GM21619 (cell line): ENCODE data around the gene NCOA7.
A peak's percentile ranks its signal among the peaks of the same experiment; 100 is the strongest.

Experiments
- ATAC-seq: cut with Tn5 transposase; IDR thresholded peaks from one replicate; pipeline ENCODE4 v1.9.1; 2021; ENCODE audit not compliant: unreplicated experiment

The NCOA7 gene

GRCh38 chr6:125790358-125791150, at the start of gene NCOA7:
NCOA7 (plus strand) TSS chr6:125790960; CDS start chr6:125815355, 24,395 bp downstream.
- ATAC-seq: peak; percentile 70

GRCh38 chr6:125741336-125741735, 49.4 kb upstream of the NCOA7 start:
- ATAC-seq: no peak

GRCh38 chr6:125742024-125742423, 48.7 kb upstream of the NCOA7 start:
- ATAC-seq: no peak

DNA sequence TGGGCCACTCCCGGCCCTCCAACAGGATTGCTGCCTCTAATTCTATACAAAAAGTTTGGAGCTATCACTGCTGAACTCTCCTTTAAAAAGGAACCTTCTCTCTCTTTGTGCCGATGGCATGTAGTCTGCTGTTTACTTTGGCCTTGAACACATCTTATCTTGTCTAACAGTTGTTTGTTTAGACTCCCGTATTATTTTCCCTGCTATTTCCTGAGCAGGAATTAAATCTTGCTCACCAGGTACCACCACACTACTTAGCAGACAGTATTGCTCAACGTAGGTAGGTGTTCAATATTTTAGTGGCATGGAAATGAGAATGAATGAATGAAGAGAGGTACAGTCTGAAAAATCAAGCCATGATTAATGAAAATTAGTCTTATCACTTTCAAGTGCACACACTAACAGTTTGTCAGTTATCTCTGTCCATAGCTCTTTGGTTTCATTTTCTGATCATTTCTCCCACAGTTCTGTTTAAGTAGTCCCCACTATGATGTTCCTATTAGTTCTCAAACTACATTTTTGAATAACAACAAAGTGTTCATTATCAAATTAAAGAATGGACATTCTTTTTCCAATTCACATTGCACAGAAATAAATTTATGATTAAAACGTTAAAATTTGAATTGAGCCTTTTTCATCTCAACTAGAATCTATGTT, 48.2 kb upstream of the NCOA7 start:
- no peak for ATAC-seq

DNA sequence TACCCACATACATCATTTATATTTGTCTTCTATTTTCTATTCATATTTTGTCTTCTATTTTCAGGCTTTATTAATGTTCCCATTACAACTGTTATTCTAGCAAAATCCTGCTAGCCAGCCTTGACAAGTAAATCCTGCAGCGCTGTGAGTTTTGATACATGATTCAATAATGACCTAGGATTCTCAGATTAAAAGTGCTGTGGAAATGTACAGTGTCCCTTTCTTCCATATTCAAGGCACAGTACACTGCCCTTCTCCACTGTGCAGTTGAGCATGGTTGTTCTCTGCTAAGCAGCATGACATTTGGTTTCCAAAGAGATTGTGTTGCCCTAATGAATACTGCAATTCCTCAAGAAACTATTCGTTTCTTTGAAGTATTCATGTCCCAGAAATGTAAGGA, 47.2 kb upstream of the NCOA7 start:
- no peak for ATAC-seq

DNA sequence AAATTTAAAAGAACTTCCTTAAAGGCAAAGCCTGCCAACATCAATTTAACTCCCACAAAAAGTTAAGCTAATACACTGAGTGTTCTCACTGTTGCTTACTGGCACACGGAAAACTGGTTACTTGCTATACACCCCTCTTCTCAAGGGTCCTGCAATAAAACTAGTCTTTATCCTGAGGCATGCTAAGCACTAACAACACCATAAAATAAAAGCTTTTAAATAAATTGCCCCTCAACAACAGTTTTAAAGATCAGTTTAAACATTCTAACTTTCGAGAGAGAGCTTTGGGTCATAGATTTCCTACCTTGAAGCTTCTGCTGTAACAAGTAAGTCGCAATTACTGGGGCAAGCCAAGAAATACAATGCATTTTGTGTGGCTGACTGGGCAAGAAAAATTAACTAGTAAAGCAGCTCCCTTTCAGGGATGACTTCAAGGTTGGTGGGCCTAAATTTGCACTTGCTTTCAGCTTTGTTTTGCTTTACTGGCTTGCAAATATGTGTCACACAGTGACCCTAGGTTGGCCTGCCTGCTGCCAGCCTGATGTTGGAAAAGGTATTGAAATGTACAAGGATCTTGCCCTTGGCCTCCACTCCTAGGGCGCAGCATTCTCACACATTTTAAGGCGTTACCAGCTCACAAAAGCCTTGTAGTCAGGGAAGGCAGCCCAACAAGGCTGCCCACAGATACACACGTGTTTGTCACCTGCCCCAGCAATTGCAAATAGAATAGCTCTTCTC, 45.3 kb upstream of the NCOA7 start:
- ATAC-seq: no peak

- no peak for ATAC-seq
These were observed 44.7 kb upstream of the NCOA7 start for GRCh38 chr6:125746019-125746414.

DNA sequence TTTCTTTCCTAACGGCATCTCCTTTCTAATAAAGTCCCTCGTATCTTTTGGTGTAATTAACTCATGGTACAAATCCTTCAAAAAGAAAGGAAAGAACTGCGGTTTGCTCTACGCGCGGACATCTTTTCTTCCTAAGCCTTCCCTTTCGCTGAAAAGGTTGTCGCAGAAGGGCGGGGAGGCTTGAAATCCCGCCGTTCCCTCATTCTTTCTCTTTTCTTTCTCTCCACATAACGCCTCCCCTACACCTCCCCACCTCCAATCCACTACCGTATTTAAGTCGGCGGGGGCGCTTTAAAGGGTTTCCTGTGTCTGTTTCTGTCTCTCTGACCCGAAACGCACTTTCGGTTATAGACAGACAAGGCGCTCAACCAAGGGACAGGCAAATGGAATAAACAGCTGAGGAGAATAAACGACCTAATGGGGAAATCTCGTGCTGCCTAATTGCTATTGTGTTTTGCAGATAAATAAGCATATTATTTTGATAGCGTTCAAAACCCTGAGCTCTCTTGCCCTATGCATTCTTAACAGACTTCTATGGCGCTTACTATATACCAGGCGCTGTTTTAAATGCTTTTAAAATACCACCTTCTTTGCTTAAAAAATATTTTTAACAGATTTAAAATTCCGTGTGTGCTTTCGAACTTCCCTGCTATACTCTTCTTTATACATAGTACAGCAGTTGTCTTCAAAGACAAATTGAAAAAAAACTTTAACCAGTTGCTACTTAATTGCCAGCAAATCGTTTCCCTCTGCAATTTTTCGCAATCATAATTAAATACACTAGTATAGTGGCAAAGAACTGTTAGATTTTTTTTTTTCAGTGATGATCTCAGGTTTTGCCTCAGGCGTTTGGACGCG, 43.8 kb upstream of the NCOA7 start:
- ATAC-seq: peak; percentile 57

DNA sequence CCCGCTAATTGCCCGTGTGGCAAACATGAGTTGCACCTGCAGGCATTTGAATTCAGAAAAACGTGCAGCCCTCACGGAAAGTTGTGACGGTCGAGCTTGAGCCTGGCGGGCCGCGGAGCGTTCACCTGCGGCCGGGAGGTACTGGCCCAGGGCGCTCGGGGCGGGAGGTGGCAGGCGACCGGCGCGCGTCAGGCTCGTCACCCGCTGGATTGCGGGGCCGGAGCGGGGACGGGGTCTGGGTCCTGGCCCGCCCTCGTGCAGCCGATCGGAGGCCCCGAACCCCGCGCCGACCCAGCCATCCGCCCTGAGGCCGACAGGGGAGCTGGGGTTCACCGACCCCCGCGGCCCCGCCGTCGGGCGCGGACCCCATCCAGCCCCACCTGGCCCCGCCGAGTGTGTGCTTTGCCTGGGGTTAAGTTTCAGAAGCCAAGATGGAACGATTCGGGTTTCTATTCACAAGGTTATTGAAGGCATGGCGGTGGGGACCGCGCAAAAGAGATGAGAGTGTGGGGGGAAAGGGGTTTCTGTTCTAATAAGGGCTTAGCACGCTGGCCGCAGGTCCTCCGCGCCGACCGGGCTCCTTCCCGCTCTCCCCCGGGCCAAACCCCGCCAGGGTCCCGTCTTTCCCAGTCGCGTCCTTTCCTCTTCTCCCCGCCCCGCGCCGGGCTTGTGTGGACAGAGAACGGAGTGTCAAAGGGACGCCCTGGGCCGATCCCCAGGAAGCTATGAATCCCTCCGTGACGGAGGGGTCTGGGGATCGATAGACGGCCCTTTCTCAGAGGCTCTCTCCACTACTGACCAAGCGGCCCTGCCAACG, 43.0 kb upstream of the NCOA7 start:
- ATAC-seq: no peak

GRCh38 chr6:125748406-125749172, 42.2 kb upstream of the NCOA7 start:
- no peak for ATAC-seq

GRCh38 chr6:125749173-125749864, 41.4 kb upstream of the NCOA7 start, which contains the start of gene HEY2:
HEY2 (plus strand) TSS chr6:125749632; CDS start chr6:125749777, 145 bp downstream.
- peak; percentile 78 for ATAC-seq

- ATAC-seq: no peak
These were observed 40.7 kb upstream of the NCOA7 start for GRCh38 chr6:125749865-125750691.

- ATAC-seq: no peak
These were observed 39.9 kb upstream of the NCOA7 start for GRCh38 chr6:125750692-125751333.

DNA sequence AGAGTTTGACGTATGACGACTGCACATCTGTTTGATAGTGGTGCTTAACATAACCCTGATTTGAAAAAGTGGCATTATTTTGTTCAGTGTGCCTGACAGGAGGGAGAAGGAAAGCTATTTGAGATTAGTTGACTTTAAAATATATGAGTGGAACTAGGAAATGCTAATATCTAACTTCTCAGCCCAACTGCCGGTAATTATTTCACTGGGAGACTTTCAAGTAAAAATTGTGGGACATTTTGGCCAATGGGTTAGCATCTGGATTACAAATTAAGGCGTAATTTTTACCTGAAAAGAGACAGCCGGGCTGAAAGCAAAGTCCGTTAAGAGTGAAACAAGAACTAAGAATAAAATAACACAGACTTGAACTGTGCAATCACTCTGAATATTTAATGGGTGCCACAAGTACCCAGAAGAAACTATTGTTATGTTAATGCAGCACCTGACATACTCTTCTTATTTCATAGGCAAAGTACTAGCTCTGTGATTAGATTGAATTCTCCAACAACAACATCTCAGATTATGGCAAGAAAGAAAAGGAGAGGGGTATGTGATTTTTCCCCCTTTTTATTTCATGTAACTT, 39.3 kb upstream of the NCOA7 start:
- no peak for ATAC-seq

- no peak for ATAC-seq
These were observed 38.0 kb upstream of the NCOA7 start for GRCh38 chr6:125752773-125753172.

DNA sequence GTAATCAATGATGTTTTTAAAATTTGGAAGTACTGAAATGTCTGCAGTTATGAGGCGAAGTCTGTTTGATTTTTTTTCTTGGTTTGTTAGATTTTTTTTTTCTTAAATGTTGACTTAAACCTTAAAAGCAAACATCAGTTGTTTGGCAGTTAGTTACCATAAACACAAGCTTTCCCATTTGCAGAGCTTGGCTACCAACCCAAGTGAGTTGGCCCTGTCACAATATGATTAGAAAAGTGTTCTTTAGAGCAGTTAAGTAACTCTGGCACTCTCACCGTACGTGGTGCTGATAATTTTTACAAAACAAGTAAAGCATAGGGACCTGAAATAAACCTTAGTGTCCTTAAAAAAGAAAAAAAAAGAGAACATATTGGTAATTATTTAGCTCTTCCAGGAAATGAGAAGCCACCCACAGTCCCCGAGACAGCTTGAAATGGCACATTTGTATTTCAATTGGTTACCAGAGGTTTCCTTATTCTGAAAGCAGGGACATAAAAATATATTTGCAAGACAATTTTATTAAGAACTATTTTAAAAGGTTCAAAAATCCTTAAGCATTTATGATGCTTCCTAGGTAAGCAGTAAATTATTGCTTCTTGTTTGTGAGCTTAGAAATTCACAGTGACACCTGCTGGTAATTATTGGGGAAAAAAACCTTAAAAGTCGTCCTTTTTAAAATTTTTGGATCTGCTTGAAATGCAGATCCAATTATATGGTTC, 37.4 kb upstream of the NCOA7 start:
- ATAC-seq: no peak
